GM18508 (cell line): ENCODE measurements around the gene PROK1.
"Not testable (repeated sequence)": the region's sequence is repeated elsewhere in the genome, so short reads cannot be mapped to it uniquely, and the experiment has no call there.

ENCODE experiments used
- ATAC-seq: cut with Tn5 transposase; IDR thresholded peaks from one replicate; pipeline ENCODE4 v1.9.1; 2021; ENCODE audit warnings: moderate number of reproducible peaks; ENCODE audit not compliant: insufficient read depth, unreplicated experiment

PROK1 gene

GRCh38 chr1:110433213-110433612 is 17.7 kb upstream of the PROK1 start:
- ATAC-seq: no peak

- no peak for ATAC-seq
These were observed 17.1 kb upstream of the PROK1 start for GRCh38 chr1:110433803-110434202.

GRCh38 chr1:110434946-110435345 is 16.0 kb upstream of the PROK1 start:
- no peak for ATAC-seq

- ATAC-seq: no peak
These were observed 14.3 kb upstream of the PROK1 start for GRCh38 chr1:110436635-110437034.

- ATAC-seq: not testable (repeated sequence)
These were observed 13.2 kb upstream of the PROK1 start for GRCh38 chr1:110437645-110438299.

GRCh38 chr1:110438893-110439292 is 12.1 kb upstream of the PROK1 start:
- ATAC-seq: no peak

- not testable (repeated sequence) for ATAC-seq
These were observed 11.1 kb upstream of the PROK1 start for GRCh38 chr1:110439873-110440272.

- ATAC-seq: no peak
These were observed 10.1 kb upstream of the PROK1 start for GRCh38 chr1:110440877-110441276.

- no peak for ATAC-seq
These were observed 9.1 kb upstream of the PROK1 start for GRCh38 chr1:110441888-110442287.

- no peak for ATAC-seq
These were observed 7.5 kb upstream of the PROK1 start for GRCh38 chr1:110443451-110443850.

- no peak for ATAC-seq
These were observed 6.4 kb upstream of the PROK1 start for GRCh38 chr1:110444561-110444960.

GRCh38 chr1:110449661-110450651 is 993 bp upstream of the PROK1 start:
- no peak for ATAC-seq

GRCh38 chr1:110452330-110452729 is 1.4 kb downstream of the PROK1 start:
- ATAC-seq: no peak

GRCh38 chr1:110453829-110454228 is 2.9 kb downstream of the PROK1 start:
- ATAC-seq: no peak

GRCh38 chr1:110454328-110454727 is 3.4 kb downstream of the PROK1 start:
- ATAC-seq: no peak

GRCh38 chr1:110455151-110455550 is 4.2 kb downstream of the PROK1 start:
- no peak for ATAC-seq

- ATAC-seq: no peak
These were observed 6.3 kb downstream of the PROK1 start for GRCh38 chr1:110457206-110457605.

GRCh38 chr1:110460253-110461220 is 9.6 kb downstream of the PROK1 start:
- ATAC-seq: no peak

GRCh38 chr1:110462093-110462492 is 11.1 kb downstream of the PROK1 start:
- no peak for ATAC-seq

GRCh38 chr1:110462964-110463363 is 12.0 kb downstream of the PROK1 start:
- no peak for ATAC-seq
